Adipocyte (in vitro differentiated cells): ENCODE measurements around the gene ELANE.
A peak's percentile ranks its signal among the peaks of the same experiment; 100 is the strongest.

ENCODE experiments used
- DNase-seq: peaks from one replicate; pipeline ENCODE4 v3.0.0-alpha.2; 2015; ENCODE audit warnings: low read depth
- H3K27me3 ChIP-seq: replicated peaks from 2 replicates; pipeline ENCODE4 v1.7.0; 2013; ENCODE audit warnings: mild to moderate bottlenecking, low read length, moderate library complexity; ENCODE audit not compliant: control insufficient read depth, insufficient read depth
- H3K36me3 ChIP-seq: 2 replicates; pipeline ENCODE4 v1.7.0; 2013; ENCODE audit warnings: low read length, mild to moderate bottlenecking, moderate library complexity; ENCODE audit not compliant: control insufficient read depth, insufficient read depth, severe bottlenecking
- H3K4me1 ChIP-seq: 2 replicates; pipeline ENCODE4 v1.7.0; 2013; ENCODE audit warnings: mild to moderate bottlenecking, low read length, moderate library complexity; ENCODE audit not compliant: control insufficient read depth, insufficient read depth
- H3K4me3 ChIP-seq: 2 replicates; pipeline ENCODE4 v1.7.0; 2013; ENCODE audit warnings: mild to moderate bottlenecking, low read length, moderate library complexity
- H3K9ac ChIP-seq: 2 replicates; pipeline ENCODE4 v1.7.0; 2013; ENCODE audit warnings: mild to moderate bottlenecking, low read length, moderate library complexity
- H3K9me3 ChIP-seq: 2 replicates; pipeline ENCODE4 v1.7.0; 2013; ENCODE audit warnings: mild to moderate bottlenecking, low read length, moderate library complexity; ENCODE audit not compliant: control insufficient read depth

ELANE gene

GRCh38 chr19:869245-870177 is 17.4 kb downstream of the ELANE start:
- H3K9ac ChIP-seq, result peak overlapping the region; percentile 55
- peaks cover 3% of the 10 kb centered on the region for H3K36me3 ChIP-seq
- H3K9me3 ChIP-seq, result no peaks in the 10 kb centered on the region
- DNase-seq, result peak; percentile 97
- H3K4me3 ChIP-seq, result no peak overlapping the region
- H3K27me3 ChIP-seq, result no peaks in the 10 kb centered on the region
- peaks cover 23% of the 10 kb centered on the region for H3K4me1 ChIP-seq

GRCh38 chr19:870314-870713 is 18.2 kb downstream of the ELANE start:
- Histone ChIP-seq H3K4me3 (no peak overlapping the region), H3K9me3 (no peaks in the 10 kb centered on the region), H3K9ac (peak overlapping the region; percentile 53), H3K27me3 (no peaks in the 10 kb centered on the region), H3K4me1 (peaks cover 23% of the 10 kb centered on the region), H3K36me3 (peaks cover 7% of the 10 kb centered on the region)
- no peak for DNase-seq

GRCh38 chr19:870963-871401 is 18.9 kb downstream of the ELANE start:
- H3K9ac ChIP-seq, result no peak overlapping the region
- no peak for DNase-seq
- H3K36me3 ChIP-seq, result peaks cover 14% of the 10 kb centered on the region
- no peaks in the 10 kb centered on the region for H3K27me3 ChIP-seq
- no peak overlapping the region for H3K4me3 ChIP-seq
- peaks cover 23% of the 10 kb centered on the region for H3K4me1 ChIP-seq
- H3K9me3 ChIP-seq, result no peaks in the 10 kb centered on the region

- peak; percentile 45 for DNase-seq
Measured at GRCh38 chr19:871446-872265, 19.6 kb downstream of the ELANE start.

GRCh38 chr19:872266-872951 is 20.3 kb downstream of the ELANE start:
- DNase-seq, result peak; percentile 60
- Histone ChIP-seq H3K4me3 (no peak overlapping the region), H3K4me1 (peaks cover 23% of the 10 kb centered on the region), H3K36me3 (peaks cover 21% of the 10 kb centered on the region), H3K27me3 (no peaks in the 10 kb centered on the region), H3K9me3 (no peaks in the 10 kb centered on the region), H3K9ac (no peak overlapping the region)

More at GRCh38 chr19:871446-872265, 19.6 kb downstream of the ELANE start:
- Histone ChIP-seq H3K9me3 (no peaks in the 10 kb centered on the region), H3K9ac (no peak overlapping the region), H3K36me3 (peaks cover 18% of the 10 kb centered on the region), H3K4me1 (peaks cover 23% of the 10 kb centered on the region), H3K4me3 (no peak overlapping the region), H3K27me3 (no peaks in the 10 kb centered on the region)

GRCh38 chr19:873084-873483 is 21.0 kb downstream of the ELANE start:
- Histone ChIP-seq H3K9ac (no peak overlapping the region), H3K27me3 (no peaks in the 10 kb centered on the region), H3K9me3 (no peaks in the 10 kb centered on the region), H3K36me3 (peaks cover 21% of the 10 kb centered on the region), H3K4me1 (peaks cover 23% of the 10 kb centered on the region), H3K4me3 (no peak overlapping the region)
- peak; percentile 27 for DNase-seq

- no peak for DNase-seq
- Histone ChIP-seq H3K9me3 (no peaks in the 10 kb centered on the region), H3K27me3 (no peaks in the 10 kb centered on the region), H3K4me1 (peaks cover 22% of the 10 kb centered on the region), H3K4me3 (no peak overlapping the region), H3K36me3 (peaks cover 21% of the 10 kb centered on the region), H3K9ac (no peak overlapping the region)
Measured at GRCh38 chr19:873561-874041, 21.5 kb downstream of the ELANE start.

GRCh38 chr19:875265-875879 is 23.3 kb downstream of the ELANE start:
- Histone ChIP-seq H3K9me3 (no peaks in the 10 kb centered on the region), H3K4me3 (no peak overlapping the region), H3K27me3 (no peaks in the 10 kb centered on the region), H3K9ac (no peak overlapping the region), H3K4me1 (peaks cover 7% of the 10 kb centered on the region), H3K36me3 (peaks cover 24% of the 10 kb centered on the region)
- no peak for DNase-seq

- no peak for DNase-seq
- H3K27me3 ChIP-seq, result no peaks in the 10 kb centered on the region
- H3K36me3 ChIP-seq, result peaks cover 28% of the 10 kb centered on the region
- no peaks in the 10 kb centered on the region for H3K9me3 ChIP-seq
- H3K4me1 ChIP-seq, result peaks cover 3% of the 10 kb centered on the region
- H3K4me3 ChIP-seq, result no peak overlapping the region
- H3K9ac ChIP-seq, result no peak overlapping the region
Measured at GRCh38 chr19:876089-876488, 24.0 kb downstream of the ELANE start.

GRCh38 chr19:876780-877314 is 24.7 kb downstream of the ELANE start:
- no peak overlapping the region for H3K9ac ChIP-seq
- peaks cover 3% of the 10 kb centered on the region for H3K4me1 ChIP-seq
- peaks cover 35% of the 10 kb centered on the region for H3K36me3 ChIP-seq
- no peak for DNase-seq
- no peaks in the 10 kb centered on the region for H3K27me3 ChIP-seq
- H3K4me3 ChIP-seq, result no peak overlapping the region
- no peaks in the 10 kb centered on the region for H3K9me3 ChIP-seq
